GM19240 (cell line): ENCODE results near the gene DOK6.
"Not testable (repeated sequence)": the region's sequence is repeated elsewhere in the genome, so short reads cannot be mapped to it uniquely, and the experiment has no call there.

ENCODE experiments used
- DNase-seq: peaks from one replicate; pipeline ENCODE4 v3.0.0; 2011; ENCODE audit warnings: low spot score; ENCODE audit not compliant: insufficient read length

DOK6 gene

DNA sequence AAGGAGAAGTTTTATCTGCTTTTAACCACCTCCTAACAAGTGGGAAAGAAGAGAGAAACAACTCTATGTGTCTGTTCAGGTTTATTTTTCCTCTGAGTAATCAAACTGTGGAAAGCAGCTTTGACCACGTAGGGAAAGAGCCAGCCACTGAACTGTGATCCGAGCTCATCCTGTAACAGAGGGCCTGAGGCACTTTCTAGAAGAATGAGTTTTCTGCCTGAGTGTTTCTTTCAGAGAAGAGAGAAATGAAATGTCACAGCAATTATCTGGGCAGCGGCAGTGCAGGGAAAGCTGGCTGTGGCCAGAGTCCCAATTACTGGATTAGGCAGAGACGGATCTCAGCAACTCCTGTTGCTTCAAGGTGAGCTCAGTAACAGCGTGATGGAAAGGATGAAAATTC, 395.1 kb downstream of the DOK6 start:
- DNase-seq = no peak

GRCh38 chr18:69804776-69805501, 404.3 kb downstream of the DOK6 start:
- no peak for DNase-seq

DNA sequence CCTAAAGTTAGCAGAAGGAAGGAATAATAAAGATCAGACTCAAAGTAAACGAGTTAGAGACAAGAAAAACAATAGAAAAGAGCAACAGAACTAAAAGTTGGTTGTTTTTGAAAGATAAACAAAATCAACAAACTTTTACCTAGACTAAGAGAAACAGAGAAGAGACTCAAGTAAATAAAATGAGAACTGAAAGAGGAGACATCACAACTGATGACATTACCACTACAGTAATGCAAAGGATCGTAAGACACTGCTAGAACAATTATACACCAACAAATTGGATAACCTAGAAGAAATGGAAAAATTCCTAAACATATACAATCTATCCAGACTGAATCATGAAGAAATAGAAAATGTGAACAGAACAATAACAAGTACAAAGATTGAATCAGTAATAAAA, 407.7 kb downstream of the DOK6 start:
- no peak for DNase-seq

DNA sequence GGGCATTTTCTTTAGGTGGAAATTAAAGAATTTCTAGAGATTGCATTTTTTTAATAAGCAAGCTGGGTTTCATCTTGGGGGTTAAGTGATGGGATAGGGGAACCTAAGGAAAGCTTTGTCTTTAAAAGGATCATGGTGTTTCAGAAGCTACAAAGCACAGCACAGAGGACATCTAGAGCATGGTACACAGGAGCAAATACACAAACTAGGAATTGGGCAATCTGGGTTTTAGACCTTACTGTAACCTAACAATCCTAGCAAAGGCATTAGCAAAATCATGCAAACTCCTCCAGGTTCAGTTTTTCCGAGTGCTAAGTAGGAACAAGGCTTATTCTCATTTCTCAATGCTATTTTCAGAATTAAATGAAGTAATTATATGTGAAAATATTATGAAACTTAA, 412.9 kb downstream of the DOK6 start:
- DNase-seq = no peak

DNA sequence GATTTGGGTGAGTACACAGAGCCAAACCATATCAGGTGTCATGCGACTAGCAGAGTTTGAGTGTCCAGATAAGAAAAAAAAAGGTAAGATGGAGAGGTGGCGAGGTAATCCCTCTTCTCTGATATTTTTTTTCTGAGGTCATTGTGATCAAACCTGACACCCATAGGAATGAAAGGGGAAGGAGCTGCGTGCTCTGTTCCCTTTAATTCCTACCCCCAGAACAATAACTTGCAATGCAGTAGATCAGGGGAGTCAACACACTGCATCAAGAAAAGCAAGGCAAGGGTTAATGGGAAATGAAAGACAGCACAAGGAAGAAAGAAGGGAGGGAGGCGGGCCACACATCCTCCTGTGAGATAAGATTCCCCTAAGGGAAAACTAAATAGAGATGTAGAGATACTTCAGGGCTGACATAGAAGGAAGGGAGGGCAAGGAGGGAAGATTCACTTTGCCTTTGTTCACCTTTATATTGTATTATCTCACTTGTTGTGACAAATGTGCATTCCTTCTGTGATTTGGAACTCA, 414.2 kb downstream of the DOK6 start:
- DNase-seq = no peak

- no peak for DNase-seq
Observed at GRCh38 chr18:69817335-69817940, 416.8 kb downstream of the DOK6 start.

DNA sequence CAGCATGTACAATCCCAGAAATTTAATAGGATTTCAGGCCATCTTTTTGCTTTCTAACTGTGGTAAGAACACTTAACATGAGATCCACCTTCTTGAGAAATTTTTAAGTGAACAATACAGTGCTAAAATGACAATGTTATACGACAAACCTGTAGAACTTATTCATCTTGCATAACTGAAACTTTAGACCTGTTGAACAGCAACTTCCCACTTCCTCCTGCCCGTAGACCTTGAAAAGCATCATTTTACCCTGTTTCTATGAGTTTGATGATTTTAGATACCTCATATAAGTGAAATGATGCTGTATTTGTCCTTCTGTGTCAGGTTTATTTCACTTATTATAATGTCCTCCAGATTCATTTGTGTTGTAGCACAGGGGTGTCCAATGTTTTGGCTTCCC, 418.8 kb downstream of the DOK6 start:
- DNase-seq = no peak

DNA sequence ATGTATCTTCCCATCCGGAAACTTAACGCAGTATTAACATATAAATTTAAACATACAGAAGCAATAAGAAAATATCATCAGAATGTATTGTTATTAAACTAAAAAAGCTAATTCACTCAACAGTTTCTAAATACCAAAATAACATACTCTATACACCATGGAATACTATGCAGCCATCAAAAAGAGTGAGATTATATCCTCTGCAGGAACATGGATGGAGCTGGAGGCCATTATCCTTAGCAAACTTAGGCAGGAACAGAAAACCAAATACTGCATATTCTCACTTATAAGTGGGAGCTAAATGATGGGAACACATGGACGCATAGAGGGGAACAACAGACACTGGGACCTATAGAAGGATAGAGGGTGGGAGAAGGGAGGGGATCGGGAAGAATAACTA, 419.9 kb downstream of the DOK6 start:
- DNase-seq = no peak

DNA sequence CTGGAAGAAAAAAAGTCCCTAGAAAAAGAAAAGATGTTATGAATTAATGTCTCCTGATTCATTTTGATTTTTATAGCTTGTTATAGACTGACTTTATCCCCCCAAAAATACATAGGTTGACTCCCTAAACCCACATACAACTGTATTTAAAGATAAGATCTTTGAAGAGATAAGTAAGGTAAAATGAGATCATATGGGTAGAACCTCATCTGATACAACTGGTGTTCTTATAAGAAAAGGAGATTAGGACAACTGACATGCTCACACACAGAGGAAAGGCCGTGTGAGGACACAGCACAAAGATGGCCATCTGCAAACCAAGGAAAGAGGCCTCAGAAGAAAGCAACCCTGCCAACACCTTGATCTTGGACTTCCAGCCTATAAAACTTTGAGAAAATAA, 429.5 kb downstream of the DOK6 start:
- DNase-seq = no peak

DNA sequence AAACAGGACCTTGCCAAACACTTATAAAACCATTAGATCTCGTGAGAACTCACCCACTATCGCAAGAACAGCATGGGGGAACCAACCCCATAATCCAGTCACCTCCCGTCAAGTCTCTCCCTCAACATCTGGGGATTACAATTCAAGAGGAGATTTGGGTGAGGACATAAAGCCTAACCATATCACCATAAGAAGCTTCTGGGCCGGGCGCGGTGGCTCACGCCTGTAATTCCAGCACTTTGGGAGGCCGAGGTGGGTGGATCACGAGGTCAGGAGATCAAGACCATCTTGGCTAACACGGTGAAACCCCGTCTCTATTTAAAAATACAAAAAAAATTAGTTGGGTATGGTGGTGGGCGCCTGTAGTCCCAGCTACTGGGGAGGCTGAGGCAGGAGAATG, 434.3 kb downstream of the DOK6 start:
- not testable (repeated sequence) for DNase-seq

GRCh38 chr18:69838003-69838402, 437.3 kb downstream of the DOK6 start:
- DNase-seq = no peak

- DNase-seq = no peak
Observed at GRCh38 chr18:69838620-69839411, 438.1 kb downstream of the DOK6 start.

GRCh38 chr18:69839497-69839896, 438.8 kb downstream of the DOK6 start:
- no peak for DNase-seq

- no peak for DNase-seq
Observed at GRCh38 chr18:69840001-69840400, 439.3 kb downstream of the DOK6 start.

- no peak for DNase-seq
Observed at GRCh38 chr18:69840445-69840844, 439.8 kb downstream of the DOK6 start.

GRCh38 chr18:69841117-69841516, 440.4 kb downstream of the DOK6 start:
- no peak for DNase-seq

DNA sequence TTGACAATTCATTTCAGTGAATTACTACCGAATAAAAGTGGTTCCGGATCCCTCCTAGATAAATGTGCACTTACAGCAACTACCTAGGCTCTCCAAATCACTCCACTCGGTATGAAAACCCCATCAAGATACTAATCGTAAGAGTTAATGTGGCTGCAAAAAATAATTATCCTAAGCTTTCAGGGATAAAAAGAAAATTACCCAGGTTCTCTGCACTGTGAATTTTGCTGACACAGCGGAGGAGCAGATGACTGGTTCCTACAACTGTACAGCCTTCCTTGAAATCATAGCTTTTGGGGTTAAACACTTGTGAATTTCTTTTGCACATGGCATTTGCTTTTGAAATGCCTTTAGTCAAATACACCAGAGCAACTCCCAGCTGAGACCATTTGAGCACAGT, 442.3 kb downstream of the DOK6 start:
- DNase-seq = no peak

- no peak for DNase-seq
Observed at GRCh38 chr18:69844656-69845055, 444.0 kb downstream of the DOK6 start.

GRCh38 chr18:69845593-69846506, 445.2 kb downstream of the DOK6 start:
- no peak for DNase-seq

GRCh38 chr18:69853051-69853450, 452.4 kb downstream of the DOK6 start:
- no peak for DNase-seq

DNA sequence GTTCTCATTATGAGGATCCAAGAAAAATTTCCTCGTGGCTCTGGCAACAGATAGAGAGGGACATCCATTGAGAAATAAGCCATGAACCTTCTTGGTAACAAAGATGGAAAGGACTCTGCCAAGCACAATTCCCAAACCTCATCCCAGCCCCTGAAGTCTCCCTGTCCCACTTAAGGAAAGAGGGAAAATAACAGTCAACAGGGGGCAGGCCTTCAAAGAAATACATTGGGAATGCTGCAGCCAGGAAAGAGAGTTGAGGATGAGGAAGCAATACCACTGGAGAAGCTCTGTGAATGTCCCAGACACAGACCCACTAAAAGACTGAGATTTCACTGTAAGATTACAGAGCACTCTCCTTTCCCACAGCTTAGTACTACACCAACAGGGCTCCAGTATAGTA, 453.8 kb downstream of the DOK6 start:
- no peak for DNase-seq
